Suprapubic skin (tissue), 4 donors: ENCODE results near the gene SFRP2.

Source experiments
- CTCF ChIP-seq, 2 donors: fragments of 200-600 bp in 1 of 2; fragments of 450-650 bp in 1 of 2; sonication (generic) in 1 of 2; IDR thresholded peaks; one replicate each; pipeline ENCODE4 v1.5.1; 2016 to 2019; ENCODE audit warnings: antibody characterized with exemption in 2 of 2, mild to moderate bottlenecking in 1 of 2, moderate library complexity in 1 of 2
- EP300 ChIP-seq: sonication (generic); formaldehyde crosslinking; IDR thresholded peaks from one replicate; pipeline ENCODE4 v1.6.1; 2017; ENCODE audit warnings: antibody characterized with exemption
- POLR2A ChIP-seq, 2 donors: fragments of 450-650 bp; IDR thresholded peaks; one replicate each; pipeline ENCODE4 v1.6.1; 2017; ENCODE audit warnings: antibody characterized with exemption in 2 of 2, mild to moderate bottlenecking in 2 of 2, moderate library complexity in 2 of 2
- POLR2AphosphoS5 ChIP-seq, 3 donors: sonication (generic); formaldehyde crosslinking; IDR thresholded peaks; one replicate each; pipeline ENCODE4 v1.6.1; 2017; ENCODE audit warnings: antibody characterized with exemption in 3 of 3

GRCh38 chr4:153788413-153789276, at the start of gene SFRP2:
- TF ChIP-seq CTCF (IDR thresholded peaks at IDR 0.05) (no peak), POLR2AphosphoS5 (IDR thresholded peaks at IDR 0.05) (no peak), EP300 (no peak), POLR2A (IDR thresholded peaks at IDR 0.05) (no peak)
